K562 (cell line): ENCODE measurements around the gene BAIAP2. TPM values are rescaled to one million over a fixed set of nuclear protein-coding genes. Genes with fewer than 3 reads are reported as not detected.

Experiments used
- HNRNPH1 ChIP-seq: fragments of 200-400 bp; formaldehyde crosslinking; optimal IDR thresholded peaks from 2 replicates; pipeline ENCODE3; 2017; ENCODE audit warnings: low read depth, mild to moderate bottlenecking, low read length, moderate library complexity
- NCOR1 ChIP-seq: fragments of 450-650 bp; IDR thresholded peaks from 2 replicates; pipeline ENCODE4 v1.6.1; 2016; ENCODE audit warnings: mild to moderate bottlenecking, moderate library complexity
- NFATC3 ChIP-seq: fragments of 450-650 bp; IDR thresholded peaks from 2 replicates; pipeline ENCODE4 v1.6.1; 2017; ENCODE audit warnings: mild to moderate bottlenecking
- NFYB ChIP-seq: IDR thresholded peaks from 2 replicates; pipeline ENCODE4 v1.6.1; 2011; ENCODE audit warnings: mild to moderate bottlenecking, moderate library complexity; ENCODE audit not compliant: insufficient read length; ENCODE audit errors: extremely low read depth
- SIX5 ChIP-seq, 2 experiments: IDR thresholded peaks; 2 replicates each; pipeline ENCODE4 v1.6.1; 2011; ENCODE audit warnings: low read length in 2 of 2, borderline replicate concordance in 1 of 2, low read depth in 1 of 2, mild to moderate bottlenecking in 1 of 2, moderate library complexity in 1 of 2; ENCODE audit not compliant: insufficient read depth in 1 of 2
- TSC22D4 ChIP-seq: fragments of 450-650 bp; IDR thresholded peaks from 2 replicates; pipeline ENCODE4 v1.6.1; 2016; ENCODE audit warnings: missing genetic modification characterization, missing biosample characterization, control low read depth
- U2AF2 ChIP-seq: fragments of 200-400 bp; formaldehyde crosslinking; optimal IDR thresholded peaks from 2 replicates; pipeline ENCODE3; 2017; ENCODE audit warnings: low read depth, mild to moderate bottlenecking, low read length
- ZNF12 ChIP-seq: sonication (generic); formaldehyde crosslinking; IDR thresholded peaks from 2 replicates; pipeline ENCODE4 v1.4.0; 2020; ENCODE audit warnings: mild to moderate bottlenecking, missing genetic modification reagents
- ZNF384 ChIP-seq: IDR thresholded peaks from 2 replicates; pipeline ENCODE4 v1.6.1; 2012; ENCODE audit warnings: low read depth, low read length, improper control_type of control experiment
- ZNF592 ChIP-seq: fragments of 450-650 bp; IDR thresholded peaks from 2 replicates; pipeline ENCODE4 v1.6.1; 2017; ENCODE audit warnings: antibody characterized with exemption, mild to moderate bottlenecking
- ZNF717 ChIP-seq: fragments of 250-450 bp; sonication (Bioruptor Pico); IDR thresholded peaks from 2 replicates; pipeline ENCODE4 v1.5.0; 2021
- ZNF766 ChIP-seq: fragments of 200-800 bp; sonication (Bioruptor generic); conservative IDR thresholded peaks from 2 replicates; pipeline ENCODE4 v1.6.1; 2016; ENCODE audit warnings: missing genetic modification characterization, missing compliant biosample characterization
- ZNF77 ChIP-seq: fragments of 250-450 bp; sonication (Bioruptor Pico); IDR thresholded peaks from 2 replicates; pipeline ENCODE4 v1.5.0; 2020
- polyA plus RNA-seq, 8 experiments: library from polyadenylated mRNA; depleted of rRNA in 4 of 8; stranded (reverse) in 5 of 8; unstranded in 3 of 8; fragments of >200 nt; fragmentation: Nextera tagmentation in 2 of 8; fragmentation: Illumina TruSeq in 1 of 8; extraction: Ambion mirVana in 2 of 8; extraction: Trizol in 1 of 8; gene quantifications; 2 replicates each; pipeline versions ENCODE4 v1.2.1 to v1.2.3, GENCODE V29; 2011 to 2014; ENCODE audit warnings: inconsistent platforms in 1 of 8, missing spikeins in 1 of 8
- total RNA-seq, 7 experiments: library from RNA; depleted of rRNA in 6 of 7; stranded (reverse); fragments of >200 nt in 6 of 7; fragmentation: Illumina TruSeq in 2 of 7; extraction: Trizol in 2 of 7; gene quantifications; 2 replicates each; pipeline versions ENCODE4 v1.2.1 to v1.2.3, GENCODE V29; 2011 to 2021; ENCODE audit warnings: low replicate concordance in 1 of 7
- TF ChIP-seq, protein P1 (sequence below), 2 experiments: fragments of 450-650 bp in 1 of 2; IDR thresholded peaks; 2 replicates each; pipeline ENCODE4 v1.6.1; 2011 to 2017; ENCODE audit warnings: low read depth in 2 of 2, antibody characterized with exemption in 1 of 2, borderline replicate concordance in 1 of 2, low read length in 1 of 2, mild to moderate bottlenecking in 1 of 2, mixed read lengths in 1 of 2; ENCODE audit not compliant: control insufficient read depth in 1 of 2
- TF ChIP-seq, protein P2 (sequence below): sonication (generic); formaldehyde crosslinking; IDR thresholded peaks from 2 replicates; pipeline ENCODE4 v1.8.0; 2022; ENCODE audit warnings: missing genetic modification reagents, mild to moderate bottlenecking, borderline replicate concordance
- TF ChIP-seq, protein P3 (sequence below): IDR thresholded peaks from 3 replicates; pipeline ENCODE4 v1.6.1; 2011; ENCODE audit warnings: borderline replicate concordance, mild to moderate bottlenecking, moderate library complexity; ENCODE audit not compliant: insufficient read length; ENCODE audit errors: extremely low read depth

The BAIAP2 gene
- total and polyA plus RNA-seq, 9 of the 15 experiments (the other 6 are each of a cell fraction or from before 2014, with no cell fraction given), result 2.3 to 51.6 (median 18.4) TPM

- TF ChIP-seq, protein P1, sequence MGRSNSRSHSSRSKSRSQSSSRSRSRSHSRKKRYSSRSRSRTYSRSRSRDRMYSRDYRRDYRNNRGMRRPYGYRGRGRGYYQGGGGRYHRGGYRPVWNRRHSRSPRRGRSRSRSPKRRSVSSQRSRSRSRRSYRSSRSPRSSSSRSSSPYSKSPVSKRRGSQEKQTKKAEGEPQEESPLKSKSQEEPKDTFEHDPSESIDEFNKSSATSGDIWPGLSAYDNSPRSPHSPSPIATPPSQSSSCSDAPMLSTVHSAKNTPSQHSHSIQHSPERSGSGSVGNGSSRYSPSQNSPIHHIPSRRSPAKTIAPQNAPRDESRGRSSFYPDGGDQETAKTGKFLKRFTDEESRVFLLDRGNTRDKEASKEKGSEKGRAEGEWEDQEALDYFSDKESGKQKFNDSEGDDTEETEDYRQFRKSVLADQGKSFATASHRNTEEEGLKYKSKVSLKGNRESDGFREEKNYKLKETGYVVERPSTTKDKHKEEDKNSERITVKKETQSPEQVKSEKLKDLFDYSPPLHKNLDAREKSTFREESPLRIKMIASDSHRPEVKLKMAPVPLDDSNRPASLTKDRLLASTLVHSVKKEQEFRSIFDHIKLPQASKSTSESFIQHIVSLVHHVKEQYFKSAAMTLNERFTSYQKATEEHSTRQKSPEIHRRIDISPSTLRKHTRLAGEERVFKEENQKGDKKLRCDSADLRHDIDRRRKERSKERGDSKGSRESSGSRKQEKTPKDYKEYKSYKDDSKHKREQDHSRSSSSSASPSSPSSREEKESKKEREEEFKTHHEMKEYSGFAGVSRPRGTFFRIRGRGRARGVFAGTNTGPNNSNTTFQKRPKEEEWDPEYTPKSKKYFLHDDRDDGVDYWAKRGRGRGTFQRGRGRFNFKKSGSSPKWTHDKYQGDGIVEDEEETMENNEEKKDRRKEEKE (IDR thresholded peaks at IDR 0.05; ENCODE audit: borderline replicate concordance in 1 of 2, control insufficient read depth in 1 of 2, low read depth in 2 of 2, low read length in 1 of 2), result no peak
- TF ChIP-seq ZNF592, result no peak
- peak; percentile 26 for TF ChIP-seq NFYB
- no peak for TF ChIP-seq ZNF77
- TF ChIP-seq, protein P2, sequence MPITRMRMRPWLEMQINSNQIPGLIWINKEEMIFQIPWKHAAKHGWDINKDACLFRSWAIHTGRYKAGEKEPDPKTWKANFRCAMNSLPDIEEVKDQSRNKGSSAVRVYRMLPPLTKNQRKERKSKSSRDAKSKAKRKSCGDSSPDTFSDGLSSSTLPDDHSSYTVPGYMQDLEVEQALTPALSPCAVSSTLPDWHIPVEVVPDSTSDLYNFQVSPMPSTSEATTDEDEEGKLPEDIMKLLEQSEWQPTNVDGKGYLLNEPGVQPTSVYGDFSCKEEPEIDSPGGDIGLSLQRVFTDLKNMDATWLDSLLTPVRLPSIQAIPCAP (CRISPR knock-in tag), result no peak
- no peak for TF ChIP-seq ZNF384
- no peak for TF ChIP-seq ZNF766 (CRISPR knock-in tag)
- no peak for TF ChIP-seq NFATC3
- TF ChIP-seq ZNF12 (CRISPR knock-in tag), result no peak
- no peak; the same call in 1 of the 2 replicates for TF ChIP-seq NCOR1
- TF ChIP-seq ZNF717 (CRISPR knock-in tag), result no peak
- no peak for TF ChIP-seq SIX5 (IDR thresholded peaks at IDR 0.05; ENCODE audit: borderline replicate concordance in 1 of 2, insufficient read depth in 1 of 2, low read depth in 1 of 2, low read length in 2 of 2)
- TF ChIP-seq, protein P3, sequence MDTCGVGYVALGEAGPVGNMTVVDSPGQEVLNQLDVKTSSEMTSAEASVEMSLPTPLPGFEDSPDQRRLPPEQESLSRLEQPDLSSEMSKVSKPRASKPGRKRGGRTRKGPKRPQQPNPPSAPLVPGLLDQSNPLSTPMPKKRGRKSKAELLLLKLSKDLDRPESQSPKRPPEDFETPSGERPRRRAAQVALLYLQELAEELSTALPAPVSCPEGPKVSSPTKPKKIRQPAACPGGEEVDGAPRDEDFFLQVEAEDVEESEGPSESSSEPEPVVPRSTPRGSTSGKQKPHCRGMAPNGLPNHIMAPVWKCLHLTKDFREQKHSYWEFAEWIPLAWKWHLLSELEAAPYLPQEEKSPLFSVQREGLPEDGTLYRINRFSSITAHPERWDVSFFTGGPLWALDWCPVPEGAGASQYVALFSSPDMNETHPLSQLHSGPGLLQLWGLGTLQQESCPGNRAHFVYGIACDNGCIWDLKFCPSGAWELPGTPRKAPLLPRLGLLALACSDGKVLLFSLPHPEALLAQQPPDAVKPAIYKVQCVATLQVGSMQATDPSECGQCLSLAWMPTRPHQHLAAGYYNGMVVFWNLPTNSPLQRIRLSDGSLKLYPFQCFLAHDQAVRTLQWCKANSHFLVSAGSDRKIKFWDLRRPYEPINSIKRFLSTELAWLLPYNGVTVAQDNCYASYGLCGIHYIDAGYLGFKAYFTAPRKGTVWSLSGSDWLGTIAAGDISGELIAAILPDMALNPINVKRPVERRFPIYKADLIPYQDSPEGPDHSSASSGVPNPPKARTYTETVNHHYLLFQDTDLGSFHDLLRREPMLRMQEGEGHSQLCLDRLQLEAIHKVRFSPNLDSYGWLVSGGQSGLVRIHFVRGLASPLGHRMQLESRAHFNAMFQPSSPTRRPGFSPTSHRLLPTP, result no peak
- TF ChIP-seq U2AF2, result no peak
- no peak for TF ChIP-seq HNRNPH1
- no peak for TF ChIP-seq TSC22D4
Observed at GRCh38 chr17:81034779-81035520, at the start of gene BAIAP2 (continued).
